Upper lobe of left lung (tissue), 6 donors: ENCODE measurements around the gene PEF1. TPM values are rescaled to one million over a fixed set of nuclear protein-coding genes. Genes with fewer than 3 reads are reported as not detected.
A peak's percentile ranks its signal among the peaks of the same experiment; 100 is the strongest.

Source experiments
- ATAC-seq, 2 donors: fragments of 200-7000 bp; cut with Tn5 transposase; one replicate each; pipeline ENCODE4 v1.9.1; 2022; ENCODE audit warnings: mild to moderate bottlenecking in 2 of 2, moderate library complexity in 2 of 2; ENCODE audit not compliant: low FRiP score in 2 of 2
- DNase-seq, 2 donors: peaks; one replicate each; pipeline ENCODE4 v3.0.0-alpha.2; 2019 to 2020
- H3K27ac ChIP-seq, 4 donors: fragments of 200-600 bp; sonication (generic); one replicate each; pipeline ENCODE4 v1.5.1; 2016 to 2019
- H3K27me3 ChIP-seq, 4 donors: fragments of 200-600 bp; sonication (generic); one replicate each; pipeline ENCODE4 v1.5.1; 2017 to 2019
- H3K36me3 ChIP-seq, 4 donors: fragments of 200-600 bp; sonication (generic); one replicate each; pipeline ENCODE4 v1.5.1; 2016 to 2019
- H3K4me1 ChIP-seq, 4 donors: fragments of 200-600 bp; sonication (generic); one replicate each; pipeline ENCODE4 v1.5.1; 2018 to 2019
- H3K4me3 ChIP-seq, 4 donors: fragments of 200-600 bp; sonication (generic); one replicate each; pipeline ENCODE4 v1.5.1; 2017 to 2019; ENCODE audit warnings: mild to moderate bottlenecking in 2 of 4, moderate library complexity in 1 of 4
- H3K9me3 ChIP-seq, 4 donors: fragments of 200-600 bp; sonication (generic); one replicate each; pipeline ENCODE4 v1.5.1; 2018 to 2019
- CTCF ChIP-seq, 6 experiments: fragments of 450-650 bp in 4 of 6; fragments of 200-600 bp in 2 of 6; sonication (generic) in 2 of 6; IDR thresholded peaks; one replicate each; pipeline ENCODE4 v1.5.1; 2016 to 2019; ENCODE audit warnings: antibody characterized with exemption in 6 of 6
- EP300 ChIP-seq, 4 donors: sonication (generic); formaldehyde crosslinking; IDR thresholded peaks; one replicate each; pipeline ENCODE4 v1.5.1; 2017; ENCODE audit warnings: antibody characterized with exemption in 4 of 4, control low read depth in 2 of 4
- POLR2A ChIP-seq, 4 donors: fragments of 450-650 bp; IDR thresholded peaks; one replicate each; pipeline ENCODE4 v1.5.1; 2016 to 2017; ENCODE audit warnings: antibody characterized with exemption in 4 of 4, mild to moderate bottlenecking in 2 of 4
- POLR2AphosphoS5 ChIP-seq, 2 donors: sonication (generic); formaldehyde crosslinking; IDR thresholded peaks; one replicate each; pipeline ENCODE4 v1.5.1; 2017; ENCODE audit warnings: antibody characterized with exemption in 2 of 2
- WGBS, 2 donors: methylation state at CpG; one replicate each; pipeline ENCODE4 v1.1.5; 2017 to 2018; 5-methylcytosine and 5-hydroxymethylcytosine counted together
- total RNA-seq, 6 donors: library from RNA; depleted of rRNA in 4 of 6; stranded (reverse); fragments of >200 nt in 4 of 6; gene quantifications; one replicate each; pipeline versions ENCODE4 v1.1.0 to v1.2.1, GENCODE V29; 2016 to 2021
- donor health status: DM: no; HTN: no; CAD: no; lungs with moderate emphysema.
- donor health status: DM: no; HTN: yes; CAD: no; lungs with severe emphysema.

PEF1 gene
- total RNA-seq, 6 donors from 2014 or later: 52.4 to 135 (median 77.4) TPM

GRCh38 chr1:31621498-31621820 lies 23.2 kb downstream of the PEF1 start:
- H3K27me3 ChIP-seq: peaks cover 0 to 11% (median 8%) of the 10 kb centered on the region in 4 donors
- 94 to 100% methylated on average over 3 to 5 of the region's 5 CpGs for WGBS, 2 donors
- H3K9me3 ChIP-seq: no peaks in the 10 kb centered on the region
- no peak for TF ChIP-seq CTCF (IDR thresholded peaks at IDR 0.05)
- TF ChIP-seq POLR2A (IDR thresholded peaks at IDR 0.05): no peak
- TF ChIP-seq EP300 (IDR thresholded peaks at IDR 0.05): no peak
- no peak for TF ChIP-seq POLR2AphosphoS5 (IDR thresholded peaks at IDR 0.05)
- ATAC-seq: no peak
- H3K27ac ChIP-seq: no peak overlapping the region
- peaks cover 16 to 25% (median 19%) of the 10 kb centered on the region in 4 donors for H3K4me1 ChIP-seq
- peaks cover 0 to 4% (median 0%) of the 10 kb centered on the region in 4 donors for H3K36me3 ChIP-seq
- no peak for DNase-seq
- no peak overlapping the region for H3K4me3 ChIP-seq

- H3K36me3 ChIP-seq: no peaks in the 10 kb centered on the region
- H3K4me3 ChIP-seq: no peak overlapping the region
- H3K4me1 ChIP-seq: peaks cover 12 to 19% (median 14%) of the 10 kb centered on the region in 4 donors
- no peaks in the 10 kb centered on the region for H3K9me3 ChIP-seq
- peaks cover 0 to 11% (median 8%) of the 10 kb centered on the region in 4 donors for H3K27me3 ChIP-seq
- ATAC-seq (no peak), DNase-seq (peak; percentile 20 to 53)
- no peak overlapping the region for H3K27ac ChIP-seq
- no peak for TF ChIP-seq EP300 (IDR thresholded peaks at IDR 0.05)
- TF ChIP-seq POLR2A (IDR thresholded peaks at IDR 0.05): no peak
- no peak for TF ChIP-seq POLR2AphosphoS5 (IDR thresholded peaks at IDR 0.05)
- no peak for TF ChIP-seq CTCF (IDR thresholded peaks at IDR 0.05)
- WGBS, 2 donors: 95% methylated on average over 17 to 20 of the region's 20 CpGs
These were observed 23.8 kb downstream of the PEF1 start for GRCh38 chr1:31620631-31621497.

GRCh38 chr1:31618916-31619846 lies 25.5 kb downstream of the PEF1 start:
- Histone ChIP-seq H3K4me1 (peaks cover 10 to 15% (median 12%) of the 10 kb centered on the region in 4 donors), H3K9me3 (no peaks in the 10 kb centered on the region), H3K27ac (no peak overlapping the region), H3K36me3 (no peaks in the 10 kb centered on the region), H3K27me3 (peaks cover 0 to 11% (median 8%) of the 10 kb centered on the region in 4 donors), H3K4me3 (no peak overlapping the region)
- ATAC-seq: no peak
- TF ChIP-seq CTCF (IDR thresholded peaks at IDR 0.05) (no peak), POLR2AphosphoS5 (IDR thresholded peaks at IDR 0.05) (no peak), POLR2A (IDR thresholded peaks at IDR 0.05) (no peak), EP300 (IDR thresholded peaks at IDR 0.05) (no peak)
- WGBS, 2 donors: 78 to 84% methylated on average over 6 to 16 of the region's 23 CpGs
- peak; percentile 2 to 51 for DNase-seq

GRCh38 chr1:31617916-31618746 lies 26.5 kb downstream of the PEF1 start:
- peak overlapping the region; percentile 26 to 57 (median 44) for H3K4me3 ChIP-seq
- no peaks in the 10 kb centered on the region for H3K9me3 ChIP-seq
- no peaks in the 10 kb centered on the region for H3K36me3 ChIP-seq
- no peak overlapping the region for H3K27ac ChIP-seq
- WGBS, 2 donors: 18 to 50% methylated on average over 11 to 44 of the region's 56 CpGs
- peak; percentile 38 to 90 for DNase-seq
- peaks cover 0 to 11% (median 8%) of the 10 kb centered on the region in 4 donors for H3K27me3 ChIP-seq
- peak; percentile 40 to 74 for ATAC-seq
- H3K4me1 ChIP-seq: peaks cover 10 to 15% (median 12%) of the 10 kb centered on the region in 4 donors
- TF ChIP-seq POLR2A (IDR thresholded peaks at IDR 0.05) (no peak), CTCF (IDR thresholded peaks at IDR 0.05) (peak; percentile 70 to 83 (median 78))
